GM21515 (cell line): Measurements from ENCODE around the gene COPG2.
"Not testable (repeated sequence)": the region's sequence is repeated elsewhere in the genome, so short reads cannot be mapped to it uniquely, and the experiment has no call there.

ENCODE experiments used
- ATAC-seq: cut with Tn5 transposase; IDR thresholded peaks from one replicate; pipeline ENCODE4 v1.9.1; 2021; ENCODE audit not compliant: unreplicated experiment

COPG2 gene

GRCh38 chr7:130654850-130655249, 13.7 kb downstream of the COPG2 start:
- no peak for ATAC-seq

DNA sequence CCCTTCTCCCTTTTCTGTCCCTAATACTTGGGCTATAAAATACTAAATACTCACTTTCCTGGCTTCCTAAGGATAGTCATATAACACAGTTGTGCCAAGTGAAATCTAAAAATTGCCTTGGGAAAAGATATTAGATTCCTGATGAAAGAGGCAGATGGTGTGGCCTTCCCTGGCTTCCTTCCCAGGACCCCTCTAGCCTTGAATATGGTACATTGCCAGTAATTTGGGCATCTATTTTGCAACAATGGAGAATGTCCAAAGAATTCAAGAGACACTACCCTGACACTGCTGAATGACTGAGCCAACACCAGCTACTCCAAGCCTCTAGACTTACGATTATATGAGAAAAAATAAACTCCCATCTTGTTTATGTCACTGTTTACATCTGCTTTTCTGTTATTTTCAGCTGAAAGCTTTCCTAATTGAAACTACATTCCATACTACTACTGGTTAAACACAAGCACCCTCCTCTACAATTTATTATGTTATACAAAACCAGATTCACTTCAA, 17.9 kb downstream of the COPG2 start:
- ATAC-seq, result no peak

DNA sequence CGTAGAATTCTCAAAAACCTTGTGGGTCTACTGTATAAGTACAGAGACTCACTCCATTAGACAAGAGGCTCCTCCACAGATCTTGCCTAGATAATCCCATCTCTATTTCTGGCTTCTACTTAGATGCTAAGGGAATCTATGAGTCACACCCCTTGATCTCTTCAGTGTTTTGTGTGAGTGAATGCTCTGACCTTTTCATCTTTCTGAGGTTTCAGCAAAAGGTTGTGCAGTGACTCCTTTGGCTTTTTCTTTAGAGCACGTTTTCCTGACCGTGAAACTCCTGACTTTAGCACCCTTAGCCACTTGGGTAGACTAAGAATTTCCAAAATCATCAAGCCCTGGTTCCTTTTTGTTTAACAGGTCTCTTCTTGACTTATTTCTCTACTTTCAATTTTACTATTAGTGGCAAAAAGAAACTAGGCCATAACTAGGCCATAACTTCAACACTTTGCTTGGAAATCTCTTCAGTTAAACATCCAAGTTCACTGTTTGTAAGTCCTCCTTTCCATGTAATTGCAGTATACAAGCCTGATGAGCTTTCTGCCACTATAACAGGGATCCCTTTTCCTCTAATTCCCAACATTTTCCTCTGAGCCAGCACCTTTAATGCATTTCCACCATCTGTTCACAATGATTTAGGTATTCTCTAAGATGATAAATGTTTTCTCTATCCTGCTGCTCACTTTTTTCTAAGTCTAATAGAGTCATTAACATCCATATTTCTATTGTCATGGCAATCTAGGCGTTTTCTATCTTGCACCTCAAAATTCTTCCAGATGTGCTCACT, 19.4 kb downstream of the COPG2 start:
- peak; percentile 52 for ATAC-seq

- ATAC-seq, result no peak
Measured at GRCh38 chr7:130648580-130648979, 20.0 kb downstream of the COPG2 start.

DNA sequence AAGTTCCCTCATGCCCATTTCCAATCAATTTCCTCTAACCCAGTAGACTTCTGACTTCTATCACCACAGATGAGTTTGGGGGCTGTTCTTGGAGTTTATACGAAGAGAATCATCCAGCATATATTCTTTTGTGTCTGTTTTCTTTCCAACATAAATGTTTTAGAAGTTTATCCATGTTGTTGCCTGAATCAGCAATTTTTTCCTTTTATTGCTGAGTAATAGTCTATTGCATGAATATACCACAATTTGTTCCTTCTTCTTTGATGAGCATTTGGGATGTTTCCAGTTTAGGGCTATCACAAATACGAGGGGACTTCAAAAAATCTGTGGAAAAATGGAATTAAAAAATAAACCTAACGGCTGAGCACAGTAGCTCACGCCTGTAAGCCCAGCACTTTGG, 26.2 kb downstream of the COPG2 start:
- ATAC-seq, result no peak

DNA sequence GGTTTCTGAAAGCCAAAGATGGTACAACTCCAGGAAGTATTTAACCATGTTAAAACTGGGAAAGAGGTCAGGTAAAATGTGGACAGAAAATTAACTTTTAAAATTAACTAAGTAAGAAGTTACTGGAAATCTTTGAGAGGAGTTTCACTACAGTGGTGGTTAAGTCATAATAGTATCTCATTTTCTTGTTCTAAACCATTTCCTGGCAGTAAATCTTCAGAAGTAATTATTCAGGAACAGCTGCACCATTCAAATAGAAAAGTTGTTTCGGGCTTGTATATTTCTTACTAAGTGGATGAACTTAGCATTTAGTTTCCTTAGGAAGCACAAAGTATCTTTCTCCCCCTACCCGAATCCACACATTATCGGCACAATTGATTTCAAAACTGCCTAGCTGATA, 27.1 kb downstream of the COPG2 start:
- no peak for ATAC-seq

GRCh38 chr7:130641040-130641439, 27.5 kb downstream of the COPG2 start:
- no peak for ATAC-seq

DNA sequence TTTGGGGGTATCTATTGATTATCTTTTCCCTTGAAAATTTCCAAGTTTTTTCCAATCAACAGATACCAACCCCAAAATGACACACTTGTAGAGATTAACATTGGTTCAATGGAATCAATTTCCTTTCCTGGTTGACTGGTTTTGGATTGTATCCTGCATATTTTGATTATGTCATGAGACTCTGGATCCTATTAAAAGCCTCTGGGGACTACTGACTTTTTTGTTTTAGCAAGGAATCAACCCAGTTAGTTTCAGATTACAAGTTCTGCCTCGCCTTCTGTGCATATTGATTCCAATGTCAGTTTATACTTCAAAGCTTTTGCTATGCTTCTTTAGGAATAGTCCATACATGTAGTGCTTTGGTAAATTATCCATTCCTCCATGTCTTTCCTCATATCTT, 29.2 kb downstream of the COPG2 start:
- ATAC-seq, result no peak

DNA sequence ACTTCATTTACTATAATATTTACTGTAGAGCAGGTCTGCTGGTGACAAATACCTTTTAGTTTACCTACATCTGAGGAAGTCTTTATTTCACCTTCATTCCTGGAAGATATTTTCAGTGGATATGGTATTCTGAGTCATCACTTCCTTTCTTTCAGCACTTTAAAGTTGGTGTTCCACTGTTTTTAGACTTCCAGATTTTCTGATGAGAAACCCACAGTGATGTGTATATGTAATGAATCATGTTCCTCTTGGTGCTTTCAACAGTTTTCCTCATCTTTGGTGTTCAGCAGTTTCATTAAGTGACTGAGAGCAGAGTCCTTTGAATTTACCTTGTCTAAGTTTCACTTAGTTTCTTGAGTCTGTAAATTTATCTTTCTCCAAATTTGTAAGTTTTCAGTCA, 36.4 kb downstream of the COPG2 start:
- no peak for ATAC-seq

- ATAC-seq, result no peak
Measured at GRCh38 chr7:130628901-130629300, 39.6 kb downstream of the COPG2 start.

DNA sequence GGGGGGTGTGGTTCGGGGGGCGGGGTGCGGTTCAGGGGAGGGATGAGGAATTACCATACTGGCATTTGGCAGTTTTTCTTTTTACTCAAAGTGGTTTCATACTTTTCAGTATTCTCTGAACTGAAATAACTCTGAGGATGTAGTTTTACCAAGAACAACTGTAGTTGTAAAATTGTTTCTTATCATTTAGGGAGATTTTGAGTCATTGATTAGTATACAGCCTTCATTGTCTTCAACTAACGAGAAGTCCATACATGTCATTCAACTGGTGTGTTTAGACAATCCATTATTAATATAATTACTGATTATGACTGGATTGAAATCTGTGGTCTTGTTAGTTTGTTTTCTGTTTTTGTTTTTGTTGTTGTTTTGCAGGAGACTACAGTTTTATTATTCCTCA, 40.8 kb downstream of the COPG2 start:
- ATAC-seq, result no peak

DNA sequence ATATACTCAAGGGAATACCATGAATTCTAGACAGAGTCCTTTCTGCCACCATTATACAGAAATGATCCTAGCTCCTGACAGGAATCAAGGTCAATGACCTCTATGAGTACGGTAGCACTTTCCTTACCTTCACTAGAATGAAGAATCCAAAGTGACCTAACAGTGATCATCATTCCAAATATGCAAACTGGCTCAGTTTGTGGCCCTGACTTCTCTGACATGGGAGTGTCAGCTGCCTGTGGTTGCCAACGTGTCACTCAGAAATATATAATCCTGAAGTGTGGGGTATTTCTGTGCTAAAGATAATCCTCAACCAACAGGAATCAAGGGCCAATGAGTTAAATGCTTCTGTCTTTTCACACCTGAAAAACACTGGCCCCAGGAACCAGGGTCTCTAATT, 45.7 kb downstream of the COPG2 start:
- no peak for ATAC-seq

DNA sequence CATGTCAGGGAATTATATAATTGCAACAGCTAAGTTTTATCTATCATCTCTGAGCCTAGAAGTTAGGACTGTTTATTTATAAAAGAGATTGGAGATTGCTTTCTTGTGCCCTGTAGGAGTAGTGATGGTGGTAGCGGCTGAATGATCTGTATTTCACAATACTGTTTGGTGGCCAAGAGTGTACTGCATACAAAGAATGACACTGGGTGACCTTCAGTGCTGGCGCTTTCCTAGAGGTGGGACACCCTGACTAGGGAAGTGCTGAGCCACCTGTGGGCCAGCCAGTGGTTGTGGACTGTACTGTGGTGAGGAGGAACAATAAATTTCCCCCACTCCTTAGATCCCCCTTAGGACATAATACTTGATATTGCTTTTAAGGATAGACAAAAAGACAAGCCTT, 53.0 kb downstream of the COPG2 start:
- ATAC-seq, result no peak

DNA sequence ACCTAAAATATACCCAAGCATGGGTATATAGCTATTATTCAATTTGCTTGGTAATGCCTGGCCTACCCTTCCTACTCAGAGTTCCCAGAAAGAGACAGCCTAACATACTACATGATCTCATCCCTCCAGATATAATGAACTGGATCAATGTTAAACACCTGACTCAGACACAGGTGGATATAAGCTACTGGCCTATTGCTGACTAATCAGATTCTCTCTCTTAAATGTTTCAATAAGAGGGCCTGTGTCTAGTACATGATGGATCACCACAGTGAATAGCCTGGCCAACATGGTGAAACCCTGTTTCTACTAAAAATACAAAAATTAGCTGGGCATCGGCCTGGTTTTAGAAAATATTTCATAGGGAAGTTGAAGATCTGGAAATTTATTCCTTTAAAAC, 54.1 kb downstream of the COPG2 start:
- no peak for ATAC-seq

DNA sequence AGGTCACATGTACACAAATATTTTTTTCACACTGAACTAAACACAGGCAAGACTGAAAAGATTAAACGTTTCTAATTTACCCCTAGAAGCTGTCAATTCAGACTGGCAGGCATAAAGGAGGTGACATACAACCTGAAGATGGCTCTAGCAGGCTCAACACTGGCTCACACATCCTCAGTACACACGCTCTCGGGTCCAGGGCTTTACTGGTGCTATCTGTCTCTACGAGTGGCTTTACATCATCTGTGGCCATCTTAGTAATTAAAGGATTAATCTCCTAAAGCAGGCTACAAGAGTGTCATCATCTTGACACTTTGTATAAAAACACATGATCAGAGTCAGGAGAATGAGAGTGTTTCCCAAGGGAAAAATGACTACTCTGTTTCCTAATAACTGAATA, 57.3 kb downstream of the COPG2 start:
- no peak for ATAC-seq

GRCh38 chr7:130607066-130607465, 61.5 kb downstream of the COPG2 start:
- not testable (repeated sequence) for ATAC-seq

DNA sequence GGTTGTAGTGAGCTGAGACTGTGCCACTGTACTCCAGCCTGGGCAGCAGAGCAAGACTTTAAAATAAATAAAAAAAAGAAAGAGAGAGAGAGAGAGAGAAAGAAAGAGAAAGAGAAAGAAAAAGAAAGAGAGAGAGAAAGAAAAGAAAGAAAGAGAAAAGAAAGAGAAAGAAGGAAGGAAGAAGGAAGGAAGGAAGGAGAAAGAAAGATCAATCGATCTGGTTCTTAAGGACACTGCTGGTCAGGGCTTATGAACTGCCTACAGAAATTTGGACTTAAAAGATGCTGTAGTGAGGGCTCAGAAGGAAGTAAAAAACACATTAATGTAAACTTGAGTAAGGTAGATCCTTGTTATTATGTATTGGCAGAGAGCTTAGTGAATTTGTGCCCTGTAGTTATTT, 62.4 kb downstream of the COPG2 start:
- no peak for ATAC-seq

DNA sequence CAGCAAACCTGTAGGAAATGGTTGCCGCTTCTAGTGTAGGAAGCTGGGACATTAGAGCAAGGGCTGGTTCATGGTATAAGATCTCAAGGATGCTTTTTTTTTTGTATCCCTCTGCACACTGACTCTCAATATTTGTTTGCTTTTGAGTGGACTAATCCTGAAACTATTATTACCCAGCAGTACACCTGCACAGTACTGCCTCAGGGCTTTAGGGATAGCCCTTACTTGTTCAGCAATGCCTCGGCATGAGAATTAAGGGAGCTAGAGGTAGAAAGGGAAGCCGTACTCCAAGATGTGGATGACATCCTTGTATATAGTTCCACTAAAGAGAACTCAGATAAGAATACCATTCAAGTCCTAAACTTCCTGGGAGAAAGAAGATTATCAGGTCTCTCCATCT, 70.5 kb downstream of the COPG2 start:
- ATAC-seq, result no peak

- ATAC-seq, result no peak
Measured at GRCh38 chr7:130595986-130596385, 72.6 kb downstream of the COPG2 start.

DNA sequence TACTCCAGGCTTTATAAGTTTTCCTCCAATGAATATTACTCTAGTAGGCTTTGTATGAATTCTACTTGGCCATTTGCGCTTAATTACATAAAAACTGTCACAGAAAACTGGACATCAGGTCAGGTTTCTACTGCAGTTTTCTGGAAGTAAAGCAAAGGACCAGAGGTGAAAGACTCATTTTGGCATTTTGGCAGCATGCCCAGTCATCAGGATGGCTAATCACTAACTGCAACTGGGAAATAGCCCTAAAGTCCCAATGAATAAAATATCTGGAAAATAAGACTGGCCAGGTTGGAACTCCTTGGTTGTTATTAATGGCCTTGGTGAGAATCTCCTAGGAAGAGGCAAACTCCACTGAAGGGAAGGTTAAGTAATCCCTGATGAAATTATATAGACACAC, 75.5 kb downstream of the COPG2 start:
- ATAC-seq, result no peak

- not testable (repeated sequence) for ATAC-seq
Measured at GRCh38 chr7:130591464-130591863, 77.1 kb downstream of the COPG2 start.

- not testable (repeated sequence) for ATAC-seq
Measured at GRCh38 chr7:130585932-130586331, 82.6 kb downstream of the COPG2 start.

DNA sequence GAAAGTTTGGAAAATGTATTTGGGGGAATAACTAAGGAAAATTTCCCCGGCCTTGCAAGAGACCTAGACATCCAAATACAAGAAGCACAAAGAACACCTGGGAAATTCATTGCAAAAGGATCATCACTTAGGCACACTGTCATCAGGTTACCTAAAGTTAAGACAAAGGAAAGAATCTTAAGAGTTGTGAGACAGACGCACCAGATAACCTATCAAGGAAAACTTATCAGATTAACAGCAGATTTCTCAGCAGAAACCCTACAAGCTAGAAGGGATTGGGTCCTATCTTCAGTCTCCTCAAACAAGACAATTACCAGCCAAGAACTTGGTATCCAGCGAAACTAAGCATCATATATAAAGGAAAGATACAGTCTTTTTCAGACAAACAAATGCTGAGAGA, 93.4 kb downstream of the COPG2 start:
- not testable (repeated sequence) for ATAC-seq
